HepG2 (cell line): ENCODE results near the gene VSIG10L2. TPM values are rescaled to one million over a fixed set of nuclear protein-coding genes. Genes with fewer than 3 reads are reported as not detected.
A peak's percentile ranks its signal among the peaks of the same experiment; 100 is the strongest.

ENCODE experiments used
- ATAC-seq: fragments of 200-7000 bp; cut with Tn5 transposase; 3 replicates; pipeline ENCODE4 v1.9.1; 2020; ENCODE audit warnings: mild to moderate bottlenecking, moderate library complexity
- BruUV-seq: library from RNA; stranded (reverse); fragments of 400-500 nt; replicated peaks from 2 replicates; lab custom pipeline; 2021; lab: Mats Ljungman, UMichigan
- CTCF ChIA-PET: fragments of 300-600 bp; formaldehyde crosslinking; extraction: SDS; loops from one replicate; lab custom pipeline; 2021; ENCODE audit warnings: low total read pairs, inconsistent platforms, low intra/inter-chr PET ratio; lab: Yijun Ruan, JAX
- POLR2A ChIA-PET: fragments of 350-600 bp; sonication (Branson Sonifier 250); formaldehyde crosslinking; loops from one replicate; lab custom pipeline; 2020; ENCODE audit warnings: antibody characterized with exemption, inconsistent platforms; lab: Yijun Ruan, JAX
- DNase-seq: peaks from one replicate; pipeline ENCODE4 v3.0.0-alpha.2; 2015; ENCODE audit warnings: low spot score
- FAIRE-seq: peaks from 3 replicates; lab custom pipeline; 2011; peaks lifted over from hg19 to GRCh38; lab: Jason Lieb, UNC
- H2AFZ ChIP-seq: one replicate; pipeline ENCODE4 v1.6.1; 2011; ENCODE audit warnings: low read length, inconsistent platforms
- H3K27ac ChIP-seq: fragments of 300-600 bp; 3 replicates; pipeline ENCODE4 v1.8.0; 2011; ENCODE audit warnings: mixed run types, mild to moderate bottlenecking, mixed read lengths, low read length, inconsistent platforms; ENCODE audit not compliant: insufficient read depth; ENCODE audit errors: extremely low read length
- H3K27me3 ChIP-seq, 2 experiments: fragments of 200-600 bp in 1 of 2; 2 replicates in 1 of 2; 3 replicates in 1 of 2; pipeline versions ENCODE4 v1.6.0 to v1.8.0; 2011; ENCODE audit warnings: low read length in 2 of 2, mild to moderate bottlenecking in 2 of 2, moderate library complexity in 2 of 2, inconsistent platforms in 1 of 2; ENCODE audit not compliant: insufficient read depth in 2 of 2, control insufficient read depth in 1 of 2
- H3K36me3 ChIP-seq, 2 experiments: fragments of 200-600 bp in 1 of 2; replicated peaks in 1 of 2; 2 replicates in 1 of 2; 3 replicates in 1 of 2; pipeline versions ENCODE4 v1.5.1 to v1.8.0; 2011; ENCODE audit warnings: low read length in 2 of 2, inconsistent platforms in 1 of 2; ENCODE audit not compliant: insufficient read depth in 2 of 2, control insufficient read depth in 1 of 2
- H3K4me1 ChIP-seq: 2 replicates; pipeline ENCODE4 v1.5.1; 2012; ENCODE audit warnings: low read length, inconsistent platforms; ENCODE audit not compliant: insufficient read depth
- H3K4me2 ChIP-seq: 2 replicates; pipeline ENCODE4 v1.6.0; 2011; ENCODE audit warnings: low read depth, low read length, inconsistent platforms
- H3K4me3 ChIP-seq, 3 experiments: fragments of 200-600 bp in 1 of 3; sonication (generic), shearing (Covaris generic) in 1 of 3; replicated peaks in 1 of 3; 2 replicates each; pipeline ENCODE4 v1.5.1; 2011 to 2016; ENCODE audit warnings: low read length in 3 of 3, inconsistent platforms in 2 of 3, low read depth in 2 of 3, mild to moderate bottlenecking in 2 of 3, control low read depth in 1 of 3, mixed read lengths in 1 of 3; ENCODE audit not compliant: insufficient read depth in 1 of 3
- H3K79me2 ChIP-seq: one replicate; pipeline ENCODE4 v1.6.1; 2011; ENCODE audit warnings: low read length, inconsistent platforms; ENCODE audit not compliant: insufficient read depth
- H3K9ac ChIP-seq: 2 replicates; pipeline ENCODE4 v1.6.0; 2011; ENCODE audit warnings: mild to moderate bottlenecking, low read depth, low read length, inconsistent platforms; ENCODE audit not compliant: insufficient read depth
- H3K9me3 ChIP-seq: 2 replicates; pipeline ENCODE4 v1.5.1; 2012; ENCODE audit warnings: mild to moderate bottlenecking, low read length
- H4K20me1 ChIP-seq: 2 replicates; pipeline ENCODE4 v1.6.0; 2011; ENCODE audit warnings: inconsistent platforms, mild to moderate bottlenecking, low read length, moderate library complexity; ENCODE audit not compliant: insufficient read depth
- ARHGAP35 ChIP-seq: sonication (generic); formaldehyde crosslinking; IDR thresholded peaks from 2 replicates; pipeline ENCODE4 v1.9.0; 2022; ENCODE audit warnings: mild to moderate bottlenecking, inconsistent platforms, moderate library complexity, missing genetic modification reagents, borderline replicate concordance
- ARID4A ChIP-seq: sonication (generic); formaldehyde crosslinking; IDR thresholded peaks from 2 replicates; pipeline ENCODE4 v1.5.0; 2020; ENCODE audit warnings: mild to moderate bottlenecking, missing genetic modification reagents, borderline replicate concordance
- HNF4A ChIP-seq: sonication (generic); formaldehyde crosslinking; IDR thresholded peaks from 2 replicates; pipeline ENCODE4 v1.4.0; 2020; ENCODE audit warnings: missing genetic modification reagents
- IRF2 ChIP-seq: IDR thresholded peaks from 2 replicates; pipeline ENCODE4 v1.6.1; 2018; ENCODE audit warnings: missing genetic modification reagents, missing compliant biosample characterization
- MAF1 ChIP-seq: sonication (generic); formaldehyde crosslinking; IDR thresholded peaks from 2 replicates; pipeline ENCODE4 v1.5.0; 2020; ENCODE audit warnings: missing genetic modification reagents, borderline replicate concordance
- NCOA2 ChIP-seq: sonication (generic); formaldehyde crosslinking; IDR thresholded peaks from 2 replicates; pipeline ENCODE4 v1.8.0; 2022; ENCODE audit warnings: inconsistent platforms
- NFATC3 ChIP-seq: sonication (generic); formaldehyde crosslinking; IDR thresholded peaks from 2 replicates; pipeline ENCODE4 v1.5.1; 2020; ENCODE audit warnings: mild to moderate bottlenecking, missing genetic modification reagents
- ZNF207 ChIP-seq: fragments of 450-650 bp; IDR thresholded peaks from 2 replicates; pipeline ENCODE4 v1.6.1; 2016; ENCODE audit warnings: antibody characterized with exemption, borderline replicate concordance
- ZNF280D ChIP-seq: sonication (generic); formaldehyde crosslinking; IDR thresholded peaks from 2 replicates; pipeline ENCODE4 v1.5.1; 2020; ENCODE audit warnings: mild to moderate bottlenecking, missing genetic modification reagents
- ZNF747 ChIP-seq: sonication (generic); formaldehyde crosslinking; IDR thresholded peaks from 2 replicates; pipeline ENCODE4 v1.8.1; 2023; ENCODE audit warnings: missing genetic modification reagents, mild to moderate bottlenecking, borderline replicate concordance
- ZNF788 ChIP-seq: sonication (generic); formaldehyde crosslinking; IDR thresholded peaks from 2 replicates; pipeline ENCODE4 v1.5.0; 2020; ENCODE audit warnings: mild to moderate bottlenecking, missing genetic modification reagents, borderline replicate concordance
- WGBS: methylation state at CpG from one replicate; pipeline ENCODE4 v1.1.6; 2017; ENCODE audit warnings: low lambda C conversion rate; 5-methylcytosine and 5-hydroxymethylcytosine counted together
- in situ Hi-C: cut with HindIII; loops from 2 replicates; pipeline ENCODE4 v1.10.0; 2017; ENCODE audit warnings: low pct_unique_long_range_greater_than_20kb; ENCODE audit not compliant: extremely low pct_ligation_motif_present
- intact Hi-C: fragments of 100-400 bp; cut with micrococcal nuclease; formaldehyde crosslinking; loops from one replicate; pipeline ENCODE4 v1.10.0; 2022; ENCODE audit not compliant: unreplicated experiment
- polyA plus RNA-seq, 8 experiments: library from polyadenylated mRNA; depleted of rRNA in 3 of 8; stranded (reverse) in 7 of 8; unstranded in 1 of 8; fragments of >200 nt; fragmentation: Illumina TruSeq in 4 of 8; extraction: Trizol in 4 of 8; gene quantifications; 2 replicates each; pipeline versions ENCODE4 v1.2.1 to v1.2.3, GENCODE V29; 2011 to 2016; ENCODE audit warnings: low read depth in 4 of 8, missing spikeins in 1 of 8, mixed read lengths in 1 of 8; ENCODE audit not compliant: insufficient read depth in 1 of 8
- total RNA-seq, 5 experiments: library from RNA; depleted of rRNA; stranded (reverse); fragments of >200 nt; fragmentation: Illumina TruSeq; extraction: Trizol; gene quantifications; 2 replicates each; pipeline ENCODE4 v1.2.3, GENCODE V29; 2016; ENCODE audit warnings: low read depth in 1 of 5

VSIG10L2 gene
- total and polyA plus RNA-seq, 2 of the 13 experiments (the other 11 are each of a cell fraction or from before 2014, with no cell fraction given), result 0.21 TPM; not detected in 1

GRCh38 chr11:125949271-125950177 is 3.7 kb downstream of the VSIG10L2 start:
- in situ Hi-C loops, result no loop called here

GRCh38 chr11:125950178-125950490 is 4.3 kb downstream of the VSIG10L2 start:
- in situ Hi-C loops, result no loop called here
- no peak for TF ChIP-seq NCOA2 (CRISPR knock-in tag)
- TF ChIP-seq IRF2 (CRISPR knock-in tag), result no peak
- no peak for TF ChIP-seq ZNF207
- no peak for TF ChIP-seq ZNF788 (CRISPR knock-in tag)
- TF ChIP-seq ZNF747 (CRISPR knock-in tag), result no peak
- TF ChIP-seq NFATC3, result no peak
- no peak for TF ChIP-seq MAF1
- no peak for TF ChIP-seq ARID4A (CRISPR knock-in tag)
- TF ChIP-seq ZNF280D, result no peak

More at GRCh38 chr11:125949271-125950177, 3.7 kb downstream of the VSIG10L2 start:
- Histone ChIP-seq H3K4me1 (peaks cover 42% of the 10 kb centered on the region), H3K9ac (no peak overlapping the region), H3K36me3 (no peaks in the 10 kb centered on the region), H2AFZ (no peak overlapping the region), H3K27me3 (no peaks in the 10 kb centered on the region; a peak in 1 of 5 replicates), H3K4me3 (no peak overlapping the region), H4K20me1 (no peaks in the 10 kb centered on the region), H3K9me3 (no peaks in the 10 kb centered on the region), H3K4me2 (no peak overlapping the region), H3K79me2 (no peaks in the 10 kb centered on the region), H3K27ac (no peak overlapping the region)
- ChIA-PET CTCF (no interaction called here), POLR2A (no interaction called here)
- DNase-seq (no peak), FAIRE-seq (no peak), ATAC-seq (no peak; the same call in 2 of the 3 replicates)
- TF ChIP-seq HNF4A (0 out of 2 replicates have a peak, but pooled peaks have one; percentile 4), ARHGAP35 (no peak)
- WGBS, result 82% methylated on average over 20 of the region's 22 CpGs
- BruUV-seq, result no TSS peak
- intact Hi-C loops, result no loop called here

More at GRCh38 chr11:125950178-125950490, 4.3 kb downstream of the VSIG10L2 start:
- no peak; the same call in 2 of the 3 replicates for ATAC-seq
- H3K36me3 ChIP-seq, result no peaks in the 10 kb centered on the region
- peaks cover 37% of the 10 kb centered on the region for H3K4me1 ChIP-seq
- H4K20me1 ChIP-seq, result no peaks in the 10 kb centered on the region
- FAIRE-seq, result no peak
- H3K9ac ChIP-seq, result no peak overlapping the region
- H3K27me3 ChIP-seq, result no peaks in the 10 kb centered on the region; a peak in 1 of 5 replicates
- BruUV-seq, result no TSS peak
- intact Hi-C loops, result no loop called here
- no peak overlapping the region for H2AFZ ChIP-seq
- DNase-seq, result no peak
- WGBS, result 92% methylated on average over 7 of the region's 11 CpGs
- ChIA-PET POLR2A (no interaction called here), CTCF (no interaction called here)
- no peak overlapping the region for H3K4me3 ChIP-seq
- no peak overlapping the region for H3K4me2 ChIP-seq
- H3K9me3 ChIP-seq, result no peaks in the 10 kb centered on the region
- H3K27ac ChIP-seq, result no peak overlapping the region
- no peaks in the 10 kb centered on the region for H3K79me2 ChIP-seq
